Frontal cortex (tissue), 4 donors: ENCODE results near the gene EMD. TPM values are rescaled to one million over a fixed set of nuclear protein-coding genes. Genes with fewer than 3 reads are reported as not detected.

Experiments used
- DNase-seq, 2 donors: peaks; one replicate each; pipeline ENCODE4 v3.0.0; 2012; ENCODE audit warnings: low spot score in 2 of 2
- FAIRE-seq: peaks from 2 replicates; lab custom pipeline; 2012; peaks lifted over from hg19 to GRCh38; lab: Jason Lieb, UNC
- total RNA-seq: library from RNA; depleted of rRNA; stranded (reverse); fragments of >200 nt; gene quantifications from one replicate; pipeline ENCODE4 v1.2.3, GENCODE V29; 2014
- donor health status: control.
- donor health status: control.
- donor health status: control.

EMD gene
- total RNA-seq, 1 donor from 2014 or later = 13.9 TPM

DNA sequence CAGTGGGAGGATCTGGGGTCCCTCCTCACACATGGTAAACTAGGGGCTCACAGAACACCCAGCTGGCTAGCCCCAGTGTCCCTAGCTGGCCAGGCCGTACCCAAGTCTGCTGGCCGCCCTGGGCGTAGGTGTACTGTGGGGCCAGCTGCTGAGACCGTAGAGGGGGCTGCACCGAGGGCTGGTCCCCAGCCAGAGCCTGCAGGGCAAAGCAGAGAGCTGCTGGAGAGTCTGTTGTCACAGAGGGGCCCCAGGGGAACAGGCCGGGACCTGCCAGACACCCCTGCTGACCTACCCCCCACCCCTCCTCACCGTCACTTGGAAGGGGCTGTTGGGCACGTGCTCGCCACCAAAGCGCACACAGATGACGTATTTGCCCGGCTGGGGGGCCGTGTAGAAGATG is 24.6 kb upstream of the EMD start:
- FAIRE-seq (no peak), DNase-seq (no peak)

DNA sequence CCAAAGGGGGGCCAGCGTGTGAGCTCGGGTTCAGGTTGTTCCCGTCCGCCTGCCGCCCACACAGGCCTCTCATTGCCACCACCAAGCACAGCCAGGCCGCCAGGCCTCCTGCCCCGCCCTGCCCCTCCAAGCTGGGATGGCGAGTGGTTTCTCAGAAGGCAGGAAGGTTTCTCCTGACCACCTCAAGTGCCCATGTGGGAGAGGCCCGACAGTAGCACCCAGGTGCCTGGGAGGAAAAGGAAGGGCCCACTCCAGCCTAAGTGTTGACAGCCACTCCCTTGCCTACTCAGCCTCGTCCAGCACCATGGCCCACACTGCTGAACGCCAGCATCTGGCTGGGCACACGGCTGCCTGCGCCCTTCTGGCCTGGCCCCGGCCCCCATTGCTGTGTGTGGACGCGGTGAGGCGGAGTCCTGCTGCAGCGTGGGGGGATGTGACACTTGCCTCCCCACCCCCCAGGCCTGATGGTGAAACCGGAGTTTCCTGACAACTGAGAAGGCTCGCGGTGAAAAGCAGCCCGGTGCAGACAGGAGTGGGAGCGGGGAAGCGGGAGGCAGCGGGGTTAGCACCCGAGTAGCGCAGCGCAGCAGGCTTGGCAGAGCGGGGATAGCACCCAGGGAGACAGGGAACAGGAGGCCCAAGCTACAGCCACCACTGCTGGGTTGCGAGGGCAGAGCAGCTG is 23.9 kb upstream of the EMD start:
- DNase-seq = no peak
- no peak for FAIRE-seq

DNA sequence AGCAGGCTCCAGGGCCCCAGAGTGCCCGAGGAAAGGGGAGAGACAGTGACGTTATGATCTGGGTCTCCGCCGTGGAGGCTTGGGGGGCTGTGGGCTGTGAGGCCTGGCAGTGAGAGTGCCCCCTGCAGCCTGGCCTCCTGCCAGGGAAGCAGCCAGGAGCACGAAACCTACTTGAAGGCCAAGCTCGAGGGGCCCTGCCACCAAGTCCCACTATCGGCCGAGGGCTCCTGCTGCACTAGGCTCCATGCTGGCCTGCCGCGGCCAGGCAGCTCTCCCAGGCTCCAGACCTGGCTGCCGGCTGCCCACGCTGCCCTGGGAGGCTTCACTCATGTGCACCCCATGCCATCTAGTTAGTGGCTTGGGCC is 23.3 kb upstream of the EMD start:
- DNase-seq = no peak

DNA sequence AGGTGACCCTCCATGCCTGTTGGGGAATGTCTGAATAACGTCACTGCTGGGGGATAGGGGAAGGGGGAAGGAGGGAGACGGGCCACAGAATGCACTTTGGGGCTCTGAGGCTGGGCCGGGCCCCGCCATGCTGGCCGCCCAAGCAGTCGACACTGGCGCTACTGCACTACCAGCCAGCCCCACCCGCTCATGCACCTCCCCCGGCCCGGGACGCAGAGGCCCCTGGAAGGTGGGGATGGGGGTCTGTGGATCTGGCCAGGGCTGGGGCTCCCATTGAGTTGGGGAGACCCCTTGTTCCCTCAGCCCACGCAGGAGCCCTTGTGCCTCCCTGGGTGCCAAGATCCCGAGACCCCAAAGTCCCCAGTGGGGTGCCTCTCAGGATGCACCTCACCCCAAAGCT is 22.5 kb upstream of the EMD start:
- FAIRE-seq (no peak), DNase-seq (no peak)

More for the DNA sequence above, 23.3 kb upstream of the EMD start:
- FAIRE-seq = no peak

DNA sequence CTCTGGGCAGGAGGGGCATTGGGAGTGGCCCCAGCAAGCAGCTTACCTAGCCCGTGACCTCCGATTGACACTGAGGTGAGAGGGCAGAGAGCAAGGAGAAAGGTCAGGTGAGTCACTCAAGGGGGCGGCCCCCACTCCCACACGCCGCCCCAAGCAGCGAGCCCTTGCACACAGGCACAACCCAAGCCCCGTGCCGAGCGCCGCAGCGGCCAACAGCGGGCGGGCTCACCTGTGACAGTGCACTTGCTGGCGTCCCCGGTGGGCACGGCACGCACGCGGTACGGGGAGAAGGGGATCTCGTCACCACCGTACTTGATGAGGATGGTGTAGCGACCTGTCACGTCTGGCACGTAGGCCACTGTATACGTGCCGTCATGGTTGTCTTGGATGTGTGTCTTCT is 21.9 kb upstream of the EMD start:
- FAIRE-seq (no peak), DNase-seq (no peak)

DNA sequence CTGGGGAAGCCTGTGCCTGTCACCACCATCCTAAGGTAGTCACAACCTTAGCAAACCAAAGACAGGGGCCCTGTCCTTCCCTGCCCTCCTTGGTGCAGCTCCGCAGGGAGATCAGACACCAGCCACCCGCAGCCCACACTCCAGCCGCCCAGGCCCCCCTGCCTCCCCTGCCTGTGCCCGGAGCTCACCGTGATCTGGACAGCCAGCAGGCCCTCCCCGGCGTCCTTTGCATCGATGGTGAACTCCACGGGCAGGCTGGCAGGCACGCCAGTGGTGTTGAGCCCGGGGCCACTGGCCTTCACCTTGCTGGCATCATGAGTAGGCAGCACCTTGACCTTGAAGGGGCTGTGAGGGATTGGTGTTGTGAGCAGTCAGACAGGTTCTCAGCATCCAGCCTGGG is 21.1 kb upstream of the EMD start:
- FAIRE-seq = no peak

DNA sequence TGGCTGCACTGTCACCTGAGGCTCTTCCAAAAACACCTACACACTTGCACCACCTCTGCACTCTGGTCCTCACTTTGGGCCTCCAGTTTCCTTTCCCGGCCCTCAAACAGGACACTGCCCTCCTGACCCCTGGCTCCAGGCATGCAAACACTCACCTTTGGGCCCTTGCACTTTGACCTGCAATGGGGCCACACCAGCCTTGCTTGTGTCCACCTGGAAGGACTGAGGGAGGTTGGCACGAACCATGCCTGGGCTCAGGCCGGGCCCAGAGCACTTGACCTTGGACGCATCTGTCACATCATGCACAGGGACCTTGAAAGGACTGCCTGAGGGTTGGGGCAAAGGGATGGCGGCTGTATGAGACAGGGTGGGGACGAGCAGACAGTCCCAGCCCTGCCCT is 20.3 kb upstream of the EMD start:
- DNase-seq = no peak
- FAIRE-seq = no peak

More for the DNA sequence above, 21.1 kb upstream of the EMD start:
- DNase-seq = no peak

DNA sequence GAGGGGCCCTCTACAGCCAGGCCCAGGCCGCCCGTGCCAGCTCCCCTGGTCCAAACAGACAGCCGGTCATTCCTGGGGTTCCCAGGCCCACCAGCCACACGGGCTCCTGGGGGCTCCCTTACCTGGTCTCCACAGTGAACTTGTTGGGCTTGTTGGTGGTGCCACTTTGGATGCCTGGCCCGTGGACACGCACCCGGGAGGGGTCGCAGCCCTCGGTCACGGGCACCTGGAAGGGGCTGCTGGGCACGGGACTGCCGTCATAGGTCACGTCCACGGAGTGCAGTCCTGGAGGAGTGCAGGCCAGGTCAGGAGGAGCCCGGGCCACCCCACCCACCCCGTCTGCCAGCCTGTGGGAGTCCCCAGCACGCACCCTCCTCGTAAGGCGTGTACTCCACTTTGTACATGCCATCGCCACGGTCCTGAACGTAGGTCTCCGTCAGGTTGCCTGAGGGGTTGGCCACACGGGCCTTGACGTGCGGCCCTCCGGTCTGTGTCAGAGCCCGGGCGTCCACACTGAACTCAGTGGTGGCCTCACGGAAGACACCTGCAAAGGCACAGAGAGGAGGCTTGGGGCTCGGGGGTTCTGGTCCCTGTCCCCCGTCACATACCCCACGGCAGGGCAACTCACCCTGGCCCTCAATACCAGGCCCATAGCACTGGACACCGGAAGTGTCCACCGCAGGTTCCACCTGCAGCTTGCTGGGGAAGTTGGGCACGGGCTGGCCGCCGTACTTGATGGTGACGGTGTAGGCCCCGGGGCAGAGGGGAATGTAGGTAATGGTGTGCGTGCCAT is 19.5 kb upstream of the EMD start:
- FAIRE-seq (no peak), DNase-seq (no peak)

DNA sequence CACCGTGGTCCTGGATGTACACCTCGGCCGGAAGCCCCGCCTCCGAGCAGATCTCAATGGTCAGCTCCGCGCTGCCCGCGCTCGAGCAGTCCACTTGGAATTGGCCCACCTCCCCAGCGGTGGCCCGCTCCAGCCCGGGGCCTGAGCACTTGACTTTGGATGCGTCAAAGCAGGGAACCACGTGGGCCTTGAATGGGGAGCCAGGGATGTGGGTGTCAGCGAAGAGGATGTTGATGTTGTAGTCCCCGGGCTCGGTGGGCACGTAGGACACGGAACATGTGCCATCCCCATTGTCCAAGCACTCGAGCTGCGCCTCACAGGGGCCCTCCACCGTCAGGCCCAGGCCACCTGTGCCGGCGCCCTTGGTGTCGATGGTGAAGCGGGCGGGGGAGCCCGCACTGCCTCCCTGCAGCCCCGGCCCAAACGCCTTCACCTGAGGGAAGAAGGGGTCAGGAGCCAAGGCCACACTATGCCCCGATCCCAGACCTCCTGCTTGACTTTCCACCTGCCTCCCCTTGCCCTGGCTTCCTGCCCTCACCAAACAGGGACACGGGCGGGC is 18.9 kb upstream of the EMD start:
- DNase-seq (no peak), FAIRE-seq (no peak)

DNA sequence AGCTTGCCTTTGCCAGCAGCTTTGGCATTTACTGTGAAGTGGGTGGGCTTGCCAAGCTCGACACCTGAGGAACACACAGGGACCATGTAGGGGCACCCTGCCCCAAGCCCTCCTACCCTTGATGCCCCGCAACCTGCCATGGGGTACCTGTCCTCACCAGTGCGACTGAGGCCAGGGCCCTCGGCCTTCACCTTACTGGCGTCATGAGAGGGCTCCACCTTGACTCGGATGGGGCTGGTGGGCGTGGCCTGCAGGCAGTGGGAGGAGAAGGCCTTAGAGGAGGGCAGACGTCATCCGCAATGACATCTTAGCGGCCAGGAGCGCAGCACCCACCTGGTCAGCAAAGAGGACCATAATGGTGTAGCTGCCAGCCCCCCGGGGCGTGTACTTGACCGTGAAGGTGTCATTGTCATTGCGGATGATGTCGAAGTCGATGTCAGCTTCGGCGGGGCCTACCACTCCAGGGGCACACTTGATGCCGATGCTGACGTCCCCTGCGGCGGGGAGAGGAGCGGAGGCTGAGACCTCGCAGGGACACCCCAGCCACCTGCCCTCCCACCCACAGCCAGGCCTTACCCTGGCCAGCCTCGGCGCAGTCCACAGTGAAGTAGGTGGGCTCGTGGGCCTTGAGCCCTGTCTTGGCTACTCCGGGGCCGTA is 16.9 kb upstream of the EMD start:
- DNase-seq = no peak
- FAIRE-seq = no peak

DNA sequence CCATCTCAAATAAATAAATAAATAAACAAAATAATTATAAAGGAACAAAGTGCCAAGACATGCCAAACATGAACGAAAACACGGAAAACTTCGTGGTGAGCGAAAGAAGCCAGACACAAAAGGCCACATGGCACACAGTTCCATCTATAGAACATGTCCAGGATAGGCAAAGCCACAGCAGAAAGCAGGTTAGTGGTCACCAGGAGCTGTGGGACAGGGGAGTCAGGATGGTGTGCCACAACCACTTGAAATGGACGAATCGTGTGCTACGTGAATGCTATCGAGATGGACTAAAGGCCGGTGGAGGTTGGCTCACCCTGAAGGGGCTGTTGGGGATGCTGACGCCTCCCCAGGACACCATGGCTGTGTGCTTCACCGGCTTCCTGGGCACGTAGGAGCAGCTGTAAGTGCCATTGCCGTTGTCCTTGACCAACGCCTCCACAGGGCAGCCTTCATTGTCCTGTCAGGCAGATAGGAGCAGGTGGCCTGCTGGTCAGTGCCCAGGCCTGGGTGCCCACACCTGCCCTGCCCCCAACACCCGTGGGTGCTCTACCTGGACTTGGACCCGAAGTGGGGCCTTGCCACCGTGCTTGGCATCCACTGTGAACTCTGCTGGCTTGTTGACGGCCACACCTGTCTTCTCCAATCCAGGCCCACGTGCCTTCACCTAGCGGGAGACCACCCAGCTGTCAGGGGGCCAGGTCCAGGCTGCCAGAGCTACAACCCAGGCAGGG is 15.2 kb upstream of the EMD start:
- no peak for FAIRE-seq
- DNase-seq = no peak

DNA sequence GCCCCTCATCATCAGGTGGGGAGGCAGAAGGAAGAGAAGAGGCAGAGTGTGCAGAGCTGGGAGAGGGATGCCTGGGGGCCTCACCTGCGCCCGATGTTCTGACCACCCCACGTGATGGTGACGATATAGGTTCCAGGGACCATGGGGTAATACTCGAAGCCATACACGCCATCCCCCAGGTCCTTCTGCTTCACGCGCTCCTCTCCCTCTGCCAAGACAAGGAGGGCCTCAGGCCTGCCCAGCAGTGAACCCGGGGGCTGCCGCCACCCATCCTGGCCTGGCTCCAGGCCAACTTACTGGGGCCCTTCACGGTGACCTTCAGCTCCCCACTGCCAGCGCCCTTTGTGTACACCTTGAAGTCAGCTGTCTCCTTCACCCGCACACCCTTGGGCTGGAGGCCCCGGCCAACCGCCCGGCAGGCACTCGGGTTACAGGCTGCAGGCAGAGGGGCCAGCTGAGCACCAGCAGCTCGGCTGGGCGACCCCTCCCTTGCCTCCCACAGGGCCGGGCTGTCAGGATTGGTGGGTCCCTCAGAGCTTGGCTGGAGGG is 14.0 kb upstream of the EMD start:
- no peak for DNase-seq
- no peak for FAIRE-seq

DNA sequence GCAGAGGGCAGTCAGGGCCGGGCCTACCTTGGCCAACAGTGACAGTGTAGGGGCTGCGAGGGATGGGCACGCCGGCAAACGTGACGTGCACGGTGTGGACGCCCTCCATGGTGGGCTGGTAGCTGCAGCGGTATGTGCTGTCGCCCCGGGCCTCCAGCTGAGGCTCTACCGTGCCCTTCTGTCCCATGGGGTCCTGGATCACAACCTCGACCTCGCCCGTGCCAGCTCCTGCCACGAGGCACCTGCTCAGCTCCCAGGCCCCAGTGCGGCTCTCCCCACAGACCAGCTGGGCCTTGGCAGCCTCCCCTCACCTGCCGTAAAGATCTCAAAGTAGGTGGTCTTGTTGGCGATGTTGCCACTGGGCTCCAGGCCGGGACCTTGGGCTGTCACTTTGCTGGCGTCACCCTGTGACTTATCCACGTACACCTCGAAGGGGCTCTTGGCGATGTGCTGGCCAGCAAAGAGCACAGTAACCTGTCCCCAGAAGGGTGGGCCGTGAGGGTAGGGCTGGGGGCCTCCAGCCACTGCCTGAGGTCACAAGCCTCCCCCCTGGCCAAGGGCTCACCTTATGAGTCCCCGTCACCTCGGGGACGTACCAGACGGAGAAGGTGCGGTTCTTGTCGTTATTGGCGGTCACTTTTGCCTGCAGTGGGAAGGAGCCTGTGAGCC is 13.0 kb upstream of the EMD start:
- FAIRE-seq (no peak), DNase-seq (no peak)

DNA sequence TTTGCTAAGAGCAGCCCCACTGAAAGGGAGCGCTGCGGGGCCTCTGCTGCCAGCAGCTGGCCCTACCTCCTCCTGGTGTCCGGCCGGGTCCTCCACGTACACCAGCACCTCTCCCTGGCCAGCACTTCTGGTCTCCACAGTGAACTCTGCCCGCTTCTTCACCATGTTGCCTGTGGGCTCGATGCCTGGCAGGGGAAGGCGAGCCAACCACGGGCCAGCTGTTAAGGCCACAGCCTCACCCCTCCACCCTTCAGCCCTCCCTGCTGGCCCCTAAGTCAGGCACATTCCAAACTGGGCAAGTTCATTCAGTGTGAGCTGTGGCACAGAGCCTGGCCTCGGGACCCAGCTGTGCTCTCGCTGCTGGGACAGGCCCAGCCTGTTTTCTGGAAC is 12.4 kb upstream of the EMD start:
- FAIRE-seq = no peak
- DNase-seq = peak in 1 of 2 donors; percentile 40

DNA sequence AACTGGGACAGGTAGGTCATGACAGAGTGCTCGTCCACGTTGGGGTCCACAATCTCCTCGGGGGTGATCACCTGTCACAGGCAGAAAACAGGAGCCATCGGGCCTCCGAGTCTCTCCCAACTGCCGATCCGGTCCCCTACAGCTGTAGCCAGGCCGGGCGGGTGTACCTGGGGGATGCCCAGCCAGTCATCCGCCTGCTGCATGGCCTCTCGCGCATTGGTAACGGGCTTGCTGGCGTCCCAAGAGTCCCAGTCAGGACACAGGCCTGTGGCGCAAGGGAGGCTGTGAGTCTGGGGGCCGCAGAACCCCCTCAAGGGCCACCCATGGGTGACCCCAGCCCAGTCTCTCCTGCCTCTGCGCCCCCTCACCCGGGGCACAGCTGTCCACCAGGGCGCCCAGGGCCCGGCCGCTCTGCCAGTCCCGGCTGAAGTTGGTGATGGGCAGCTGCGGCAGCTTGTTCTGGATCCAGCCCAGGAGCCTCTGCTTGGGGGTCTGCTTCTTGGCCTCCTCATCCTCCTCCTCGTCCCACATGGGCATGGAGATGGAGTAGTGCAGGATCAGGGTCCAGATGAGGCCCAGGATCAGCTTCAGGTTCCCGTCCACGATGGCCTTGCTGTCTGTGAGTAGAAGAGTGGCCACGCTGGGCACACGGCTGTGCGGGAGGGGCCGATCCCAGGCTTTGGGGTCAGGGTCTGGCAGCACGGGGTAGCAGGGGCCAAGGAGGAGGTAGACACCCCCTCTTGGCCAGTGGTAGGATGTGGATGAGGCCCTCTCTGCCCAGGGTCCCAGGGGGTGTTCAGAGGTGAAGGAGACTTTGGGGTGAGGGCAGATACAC is 11.4 kb upstream of the EMD start:
- FAIRE-seq (no peak), DNase-seq (no peak)

DNA sequence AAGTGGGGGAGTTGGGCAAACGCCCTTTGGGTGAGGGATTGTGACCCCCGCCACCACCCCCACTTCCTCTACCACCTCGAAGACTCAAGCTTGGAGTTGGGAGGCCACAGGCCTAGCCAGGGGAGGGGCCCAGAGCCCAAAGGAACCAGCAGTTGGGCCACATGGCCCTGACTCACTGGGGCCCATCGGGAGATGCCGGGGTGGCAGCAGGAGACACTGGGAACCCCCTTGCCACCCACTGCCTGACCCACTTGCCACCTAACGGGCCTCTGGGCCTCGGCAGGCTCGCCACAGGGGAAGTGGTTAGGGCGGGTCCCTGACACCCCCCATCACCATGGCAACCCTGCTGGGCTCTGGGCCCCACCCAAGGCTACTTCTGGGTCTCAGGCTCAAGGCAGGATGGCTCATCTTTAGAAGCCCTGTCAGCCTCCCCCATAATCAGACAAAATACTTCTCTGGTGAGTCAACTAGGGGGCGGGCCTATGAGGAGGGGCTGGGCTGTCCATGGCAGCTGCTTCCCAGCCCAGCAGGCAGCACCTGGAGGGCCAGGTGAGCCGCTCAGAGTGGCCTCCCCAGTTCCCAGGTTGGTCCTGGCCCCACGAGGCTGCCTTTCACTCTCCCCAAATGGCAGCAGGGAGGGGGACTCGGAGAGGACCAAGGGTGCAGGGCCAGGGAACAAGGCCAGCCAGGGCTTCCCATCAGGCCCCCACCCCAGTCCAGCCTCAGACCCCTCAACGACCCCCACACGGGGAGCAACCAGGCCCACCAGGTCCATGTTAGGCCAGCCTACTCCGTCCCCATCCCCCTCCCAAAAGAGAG is 10.3 kb upstream of the EMD start:
- no peak for DNase-seq
- no peak for FAIRE-seq

DNA sequence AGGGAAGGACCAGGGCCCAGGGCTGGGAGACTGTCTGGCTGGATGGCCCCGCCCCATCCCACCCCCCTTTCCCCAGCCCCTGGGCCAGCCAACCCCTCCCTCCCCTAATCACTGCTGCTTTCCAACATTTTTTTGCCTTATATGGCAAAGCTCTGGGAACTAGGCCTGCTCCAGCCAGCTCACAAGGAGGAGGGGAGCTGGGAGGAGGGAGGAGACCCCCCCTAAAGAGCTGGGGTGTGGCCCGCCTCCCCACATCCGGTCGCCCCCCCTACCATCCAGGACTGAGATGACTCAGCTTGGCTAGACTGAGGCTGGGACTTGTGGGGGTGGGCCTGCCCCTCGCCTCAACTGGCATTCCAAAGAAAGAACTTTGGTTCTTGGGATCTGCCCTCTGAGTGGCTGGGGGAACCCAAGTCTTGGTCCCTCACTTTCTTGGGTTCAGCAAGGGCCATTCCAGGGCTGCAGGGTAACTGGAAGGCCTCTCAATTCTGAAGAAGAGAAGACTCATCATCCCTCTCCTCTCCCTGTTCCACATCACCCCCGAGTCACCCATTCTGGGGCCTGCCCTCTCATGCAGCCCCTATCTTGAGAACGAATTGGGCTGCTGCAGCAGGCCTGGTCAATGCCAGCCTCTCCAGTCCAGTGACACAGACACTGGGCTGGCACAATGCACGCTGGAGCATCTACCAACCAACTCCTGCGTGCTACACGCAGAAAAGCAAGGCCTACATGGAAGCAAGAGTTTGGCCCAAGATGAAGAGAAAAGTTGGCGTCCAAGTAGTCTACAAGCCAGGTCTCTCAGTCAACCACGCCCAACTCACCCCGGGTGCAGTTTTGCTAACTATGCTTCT is 9.4 kb upstream of the EMD start:
- peak; percentile 63 to 73 for DNase-seq
- no peak for FAIRE-seq
